ENCODE data around the gene SEC16A.

DNA sequence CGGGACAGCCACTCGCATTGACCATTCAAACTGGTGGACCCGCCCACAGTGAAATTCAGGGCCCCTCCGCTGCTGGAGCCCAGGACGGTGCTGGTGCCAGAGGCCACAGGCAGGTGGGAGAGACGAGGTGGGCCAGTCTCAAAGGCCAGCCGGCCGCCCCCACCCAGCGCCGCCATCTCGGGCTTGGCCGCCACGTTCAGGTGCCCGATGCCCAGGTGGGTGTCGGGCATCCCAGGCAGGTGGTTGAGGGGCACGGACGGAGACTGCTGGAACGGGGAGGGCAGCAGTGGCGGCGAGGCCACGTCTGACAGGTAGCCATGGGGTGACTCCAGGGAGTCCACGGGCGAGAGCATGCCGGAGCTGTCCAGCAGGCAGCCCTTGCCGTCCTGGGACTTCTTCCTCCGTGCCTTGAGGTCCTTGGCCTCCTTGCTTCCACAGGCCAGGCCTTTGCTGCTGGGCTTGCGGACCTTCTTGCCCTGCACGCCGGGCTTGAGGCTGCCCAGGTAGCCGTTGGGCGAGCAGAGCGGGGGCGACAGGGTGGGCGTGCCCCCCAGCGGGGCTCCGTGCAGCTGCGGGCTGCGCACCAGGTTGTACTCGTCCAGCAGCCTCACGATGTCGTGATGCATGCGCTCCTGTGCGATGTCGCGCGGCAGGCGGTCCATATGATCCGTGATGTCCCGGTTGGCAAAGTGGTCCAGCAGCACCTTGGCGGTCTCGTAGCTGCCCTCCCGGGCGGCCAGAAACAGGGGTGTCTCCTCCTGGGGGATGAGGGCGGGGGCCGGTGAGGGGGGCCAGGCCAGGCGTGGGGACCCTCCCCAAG, 14.2 kb upstream of the SEC16A start:
- TF ChIP-seq, protein P1, sequence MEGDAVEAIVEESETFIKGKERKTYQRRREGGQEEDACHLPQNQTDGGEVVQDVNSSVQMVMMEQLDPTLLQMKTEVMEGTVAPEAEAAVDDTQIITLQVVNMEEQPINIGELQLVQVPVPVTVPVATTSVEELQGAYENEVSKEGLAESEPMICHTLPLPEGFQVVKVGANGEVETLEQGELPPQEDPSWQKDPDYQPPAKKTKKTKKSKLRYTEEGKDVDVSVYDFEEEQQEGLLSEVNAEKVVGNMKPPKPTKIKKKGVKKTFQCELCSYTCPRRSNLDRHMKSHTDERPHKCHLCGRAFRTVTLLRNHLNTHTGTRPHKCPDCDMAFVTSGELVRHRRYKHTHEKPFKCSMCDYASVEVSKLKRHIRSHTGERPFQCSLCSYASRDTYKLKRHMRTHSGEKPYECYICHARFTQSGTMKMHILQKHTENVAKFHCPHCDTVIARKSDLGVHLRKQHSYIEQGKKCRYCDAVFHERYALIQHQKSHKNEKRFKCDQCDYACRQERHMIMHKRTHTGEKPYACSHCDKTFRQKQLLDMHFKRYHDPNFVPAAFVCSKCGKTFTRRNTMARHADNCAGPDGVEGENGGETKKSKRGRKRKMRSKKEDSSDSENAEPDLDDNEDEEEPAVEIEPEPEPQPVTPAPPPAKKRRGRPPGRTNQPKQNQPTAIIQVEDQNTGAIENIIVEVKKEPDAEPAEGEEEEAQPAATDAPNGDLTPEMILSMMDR (IDR thresholded peaks at IDR 0.05) = no peak
- no peak for TF ChIP-seq POLR2A (IDR thresholded peaks at IDR 0.05)
